Fibroblast of skin of back (primary cell): Measurements from ENCODE around the gene MID2. TPM values are rescaled to one million over a fixed set of nuclear protein-coding genes. Genes with fewer than 3 reads are reported as not detected.
A peak's percentile ranks its signal among the peaks of the same experiment; 100 is the strongest.
"Not testable (repeated sequence)": the region's sequence is repeated elsewhere in the genome, so short reads cannot be mapped to it uniquely, and the experiment has no call there.

Source experiments
- DNase-seq: peaks from one replicate; pipeline ENCODE4 v3.0.0-alpha.2; 2013
- polyA plus RNA-seq, 2 experiments: library from polyadenylated mRNA; unstranded; fragments of 120-200 nt; gene quantifications; one replicate each; pipeline ENCODE4 v1.2.1, GENCODE V29; 2013; ENCODE audit not compliant: insufficient read length in 2 of 2

The MID2 gene, protein sequence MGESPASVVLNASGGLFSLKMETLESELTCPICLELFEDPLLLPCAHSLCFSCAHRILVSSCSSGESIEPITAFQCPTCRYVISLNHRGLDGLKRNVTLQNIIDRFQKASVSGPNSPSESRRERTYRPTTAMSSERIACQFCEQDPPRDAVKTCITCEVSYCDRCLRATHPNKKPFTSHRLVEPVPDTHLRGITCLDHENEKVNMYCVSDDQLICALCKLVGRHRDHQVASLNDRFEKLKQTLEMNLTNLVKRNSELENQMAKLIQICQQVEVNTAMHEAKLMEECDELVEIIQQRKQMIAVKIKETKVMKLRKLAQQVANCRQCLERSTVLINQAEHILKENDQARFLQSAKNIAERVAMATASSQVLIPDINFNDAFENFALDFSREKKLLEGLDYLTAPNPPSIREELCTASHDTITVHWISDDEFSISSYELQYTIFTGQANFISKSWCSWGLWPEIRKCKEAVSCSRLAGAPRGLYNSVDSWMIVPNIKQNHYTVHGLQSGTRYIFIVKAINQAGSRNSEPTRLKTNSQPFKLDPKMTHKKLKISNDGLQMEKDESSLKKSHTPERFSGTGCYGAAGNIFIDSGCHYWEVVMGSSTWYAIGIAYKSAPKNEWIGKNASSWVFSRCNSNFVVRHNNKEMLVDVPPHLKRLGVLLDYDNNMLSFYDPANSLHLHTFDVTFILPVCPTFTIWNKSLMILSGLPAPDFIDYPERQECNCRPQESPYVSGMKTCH
- 4.7 TPM for polyA plus RNA-seq (2013, experiment 1 of 2; ENCODE audit: insufficient read length)
- polyA plus RNA-seq (2013, experiment 2 of 2; ENCODE audit: insufficient read length), result 3.7 TPM

GRCh38 chrX:107825698-107826237 lies at the start of gene MID2:
Gene MID2, plus strand, starts transcription at chrX:107825866. Its CDS starts 561 bp downstream, at chrX:107826427.
- peak; percentile 41 for DNase-seq

- peak; percentile 80 for DNase-seq
These were observed 48.8 kb upstream of the MID2 start for GRCh38 chrX:107776649-107777535.

- DNase-seq, result no peak
These were observed 48.2 kb upstream of the MID2 start, which contains the start of gene NCBP2L for GRCh38 chrX:107777536-107777832. Gene NCBP2L, plus strand, starts transcription at chrX:107777733. Its CDS starts 16,488 bp downstream, at chrX:107794221.

GRCh38 chrX:107780525-107780924 lies 45.1 kb upstream of the MID2 start:
- DNase-seq, result no peak

DNA sequence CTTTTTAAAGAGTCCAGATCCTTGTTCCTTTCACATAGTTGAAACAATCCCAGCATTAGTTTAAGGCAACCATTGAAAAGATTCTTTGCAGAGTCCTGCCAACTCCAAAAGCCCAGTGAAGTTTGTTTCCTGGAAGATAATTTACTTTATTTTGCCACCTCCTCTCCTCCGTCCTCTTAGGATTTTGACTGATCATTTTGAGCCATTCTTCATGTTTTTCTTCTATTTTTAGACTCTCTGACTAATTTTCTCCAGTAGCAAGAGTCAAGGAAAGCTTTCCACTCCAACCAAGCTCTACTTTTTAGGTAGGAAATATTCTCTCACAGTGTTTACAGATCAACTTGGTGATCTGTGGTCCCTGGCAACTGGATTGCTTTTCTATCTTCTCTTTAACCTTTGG lies 37.8 kb upstream of the MID2 start:
- no peak for DNase-seq

DNA sequence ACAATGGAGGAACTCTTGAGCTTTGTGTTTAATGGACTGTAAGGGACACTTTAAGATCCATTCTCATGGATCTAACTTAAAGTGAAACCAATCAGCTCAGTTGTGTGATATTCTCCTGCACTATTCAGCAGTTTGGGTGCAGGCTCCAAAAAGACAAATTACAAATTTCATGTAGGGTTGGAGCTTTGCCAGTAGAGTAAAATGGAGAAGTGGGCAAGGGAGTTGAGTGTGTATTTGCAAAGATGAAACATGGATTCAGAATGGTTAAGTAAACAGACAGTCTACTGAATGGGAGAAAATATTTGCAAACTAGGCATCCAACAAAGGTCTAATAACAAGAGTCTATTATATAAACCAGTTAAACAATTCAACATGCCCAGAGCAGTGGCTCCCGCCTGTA lies 21.2 kb upstream of the MID2 start:
- DNase-seq, result no peak

DNA sequence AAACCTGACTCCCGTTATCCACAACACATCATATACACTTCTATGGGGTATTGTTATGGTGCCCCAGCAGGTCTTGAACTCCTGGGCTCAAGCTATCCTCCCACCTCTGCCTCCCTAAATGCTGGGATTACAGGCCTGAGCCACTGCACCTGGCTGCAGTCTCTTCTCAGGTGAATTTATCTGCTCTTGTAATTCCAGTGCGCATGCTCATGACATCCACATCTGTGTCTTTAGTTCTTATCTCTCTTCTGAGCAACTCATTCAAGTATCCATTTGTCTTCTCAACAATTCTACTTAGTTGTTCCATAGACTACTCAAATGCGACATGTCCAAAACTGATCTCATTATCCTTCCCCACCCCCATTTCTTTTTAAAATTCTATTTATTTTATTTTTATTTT lies 20.5 kb upstream of the MID2 start:
- no peak for DNase-seq

DNA sequence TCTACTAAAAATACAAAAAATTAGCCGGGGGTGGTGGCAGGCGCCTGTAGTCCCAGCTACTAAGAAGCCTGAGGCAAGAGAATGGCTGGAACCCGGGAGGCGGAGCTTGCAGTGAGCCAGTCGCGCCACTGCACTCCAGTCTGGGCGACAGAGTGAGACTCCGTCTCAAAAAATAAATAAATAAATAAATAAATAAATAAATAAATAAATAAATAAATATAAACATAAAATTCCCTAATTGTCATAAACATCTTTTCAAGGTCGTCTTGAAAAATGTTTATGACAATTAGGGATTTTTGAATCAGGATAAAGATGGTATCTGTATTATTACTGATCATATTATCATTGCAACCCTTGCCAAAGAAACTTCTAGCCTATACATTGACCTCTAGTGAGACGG lies 15.6 kb upstream of the MID2 start:
- not testable (repeated sequence) for DNase-seq

- DNase-seq, result no peak
These were observed 6.7 kb upstream of the MID2 start for GRCh38 chrX:107818900-107819521.

DNA sequence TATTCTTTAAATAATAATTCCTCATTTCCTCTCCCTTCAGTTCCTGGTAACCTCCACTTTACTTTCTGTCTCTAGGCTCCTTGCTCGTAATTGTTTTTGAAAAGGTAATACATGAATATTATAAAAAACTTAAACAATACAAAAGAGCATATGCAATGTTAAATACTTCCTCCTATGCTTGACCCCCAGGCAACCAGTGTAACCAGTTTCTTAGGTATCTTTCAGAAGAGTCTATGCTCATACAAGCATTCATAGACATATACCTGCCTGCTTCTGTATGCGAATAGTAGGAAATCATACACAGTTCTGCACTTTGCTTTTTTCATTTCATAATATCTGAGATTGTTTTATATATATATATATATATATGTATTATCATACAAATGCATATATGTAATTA lies 2.6 kb upstream of the MID2 start:
- DNase-seq, result no peak

DNA sequence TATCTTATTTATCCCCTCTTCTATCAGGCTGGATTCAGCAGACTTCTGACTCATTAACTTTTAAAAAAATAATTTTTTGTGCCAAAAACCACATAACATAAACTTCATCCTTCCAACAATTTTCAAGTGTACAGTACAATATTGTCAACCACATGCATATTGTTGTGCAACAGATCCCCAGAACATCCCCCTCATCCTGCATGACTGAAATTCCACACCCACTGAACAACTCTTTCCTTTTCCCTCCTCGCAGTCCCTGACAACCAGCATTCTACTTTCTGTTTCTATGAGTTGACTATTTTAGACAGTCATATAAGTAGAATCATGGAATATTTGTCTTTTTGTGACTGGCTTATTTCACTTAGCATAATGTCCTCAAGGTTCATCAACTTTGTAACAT lies 2.2 kb upstream of the MID2 start:
- peak; percentile 67 for DNase-seq

DNA sequence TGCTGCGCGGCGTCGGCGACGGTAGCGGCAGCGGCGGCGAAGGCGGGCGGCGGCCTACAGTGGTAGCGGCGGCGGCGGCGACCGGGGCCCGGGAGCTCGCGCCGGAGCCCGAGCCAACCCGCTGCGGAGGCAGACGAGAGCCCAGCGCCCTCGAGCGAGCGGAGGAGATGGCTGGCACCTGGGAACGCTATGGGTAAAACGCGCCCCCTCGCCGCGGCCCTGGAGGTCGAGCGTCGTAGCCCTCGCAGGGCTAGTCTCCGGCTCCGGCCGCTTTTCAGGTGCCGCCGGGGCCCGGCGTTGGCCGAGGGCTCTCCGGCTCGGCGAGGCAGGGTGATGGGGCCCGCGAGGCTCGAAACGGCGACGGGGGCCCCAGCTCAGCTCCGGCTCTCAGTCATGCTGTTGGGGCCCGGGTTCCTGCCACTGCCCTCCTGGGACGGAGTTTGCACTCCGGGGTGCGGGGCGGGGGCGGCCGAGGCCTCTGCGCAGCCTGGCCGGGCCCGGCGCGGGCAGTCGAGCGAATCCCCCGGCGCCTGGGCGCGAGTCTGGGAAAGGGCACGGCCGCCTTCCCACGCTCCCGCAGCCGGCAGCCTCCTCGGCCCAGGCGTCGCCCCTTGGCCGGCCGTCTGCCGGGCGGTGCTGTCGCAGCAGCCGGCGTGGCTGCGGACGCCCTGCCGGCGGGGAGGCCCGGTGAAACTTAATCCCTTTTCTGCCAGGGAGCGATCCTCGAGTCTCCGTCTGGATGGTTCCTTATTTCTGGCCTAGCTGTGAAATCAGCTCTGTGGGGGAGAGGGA lies 768 bp downstream of the MID2 start:
- peak; percentile 61 for DNase-seq

GRCh38 chrX:107827030-107827831 lies 1.6 kb downstream of the MID2 start:
- peak; percentile 0 for DNase-seq

GRCh38 chrX:107827852-107828251 lies 2.2 kb downstream of the MID2 start:
- no peak for DNase-seq

GRCh38 chrX:107829878-107830277 lies 4.2 kb downstream of the MID2 start:
- no peak for DNase-seq

DNA sequence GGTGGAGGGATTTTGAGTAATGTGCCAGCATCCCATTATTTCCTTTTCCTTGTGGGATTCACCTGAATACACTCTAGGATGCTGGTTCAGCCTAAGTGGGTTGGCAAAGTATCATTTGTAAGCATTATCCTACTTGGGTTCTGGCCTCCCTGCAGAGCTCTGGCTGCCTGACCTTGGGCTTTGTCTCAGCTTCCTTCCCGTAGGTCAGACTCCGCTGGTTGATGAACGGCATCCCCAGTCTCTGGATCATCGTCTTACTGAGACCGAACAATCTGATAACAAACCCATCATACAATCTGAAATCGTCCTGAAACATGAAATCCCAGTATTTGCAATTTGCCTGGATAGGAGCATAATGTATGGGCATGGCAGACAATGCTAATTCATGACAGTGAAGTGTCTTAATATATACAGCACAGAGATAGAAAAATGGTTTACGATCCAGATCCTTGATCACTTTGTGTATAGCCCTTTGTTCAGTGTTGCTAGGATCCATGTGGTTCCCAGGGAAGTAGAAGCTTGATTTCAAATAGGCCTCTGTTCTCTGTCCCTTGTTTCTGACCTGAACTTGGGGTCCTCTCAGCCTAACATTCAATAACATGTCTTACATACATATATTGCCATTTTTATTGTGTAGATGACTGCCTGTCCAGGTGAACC lies 5.5 kb downstream of the MID2 start:
- no peak for DNase-seq

GRCh38 chrX:107834275-107835201 lies 8.9 kb downstream of the MID2 start:
- no peak for DNase-seq

DNA sequence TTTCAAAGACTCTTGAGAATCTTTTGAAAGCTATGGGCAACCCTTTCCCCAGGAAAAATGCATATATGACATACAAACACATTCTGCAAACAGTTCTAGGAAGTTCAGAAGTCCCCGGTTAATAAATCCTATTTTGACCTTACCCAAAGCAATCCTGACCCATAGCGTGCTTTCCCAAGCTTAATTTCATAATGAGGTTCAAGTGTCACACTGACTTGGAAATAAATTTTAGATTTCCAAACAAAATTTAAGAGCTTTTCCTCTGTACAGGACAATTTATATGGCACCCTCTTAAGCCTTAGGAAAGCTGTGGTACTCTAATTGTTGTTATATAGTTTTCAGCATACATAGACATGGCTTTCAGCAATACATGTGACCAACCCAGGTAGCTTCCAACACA lies 11.3 kb downstream of the MID2 start:
- DNase-seq, result no peak

GRCh38 chrX:107840971-107841370 lies 15.3 kb downstream of the MID2 start:
- DNase-seq, result no peak
